Smooth muscle cell of trachea (primary cell): Measurements from ENCODE around the gene S100A12. TPM values are rescaled to one million over a fixed set of nuclear protein-coding genes. Genes with fewer than 3 reads are reported as not detected.

Source experiments
- total RNA-seq: library from RNA; depleted of rRNA; stranded (reverse); fragments of >200 nt; gene quantifications from 2 replicates; pipeline ENCODE4 v1.2.1, GENCODE V29; 2014

Gene S100A12
- not detected in 2 replicates for total RNA-seq

DNA sequence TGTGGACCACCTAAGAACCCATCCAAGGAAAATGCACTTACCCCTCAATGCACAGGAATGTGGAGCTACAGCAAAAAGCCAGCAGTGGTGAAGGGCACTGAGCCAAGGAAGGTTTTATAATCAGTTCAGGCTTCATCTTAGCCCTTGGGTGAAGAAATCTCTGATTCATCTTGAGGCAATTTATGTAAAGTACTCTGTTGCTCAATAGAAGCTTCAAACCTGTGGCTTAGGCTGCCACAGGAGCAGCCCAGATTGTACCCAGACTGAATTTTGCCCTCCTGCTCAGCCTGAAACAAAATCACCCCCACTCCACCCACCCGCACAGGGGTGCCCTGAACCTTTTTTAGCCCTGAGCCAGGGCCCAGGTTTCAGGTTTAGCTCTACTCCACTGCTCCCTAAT is at the start of gene S100A12:
Gene S100A12 (minus strand): TSS at position 111 of the 400 bp plus-strand sequence. CDS start 1,029 bp downstream, outside the sequence.

DNA sequence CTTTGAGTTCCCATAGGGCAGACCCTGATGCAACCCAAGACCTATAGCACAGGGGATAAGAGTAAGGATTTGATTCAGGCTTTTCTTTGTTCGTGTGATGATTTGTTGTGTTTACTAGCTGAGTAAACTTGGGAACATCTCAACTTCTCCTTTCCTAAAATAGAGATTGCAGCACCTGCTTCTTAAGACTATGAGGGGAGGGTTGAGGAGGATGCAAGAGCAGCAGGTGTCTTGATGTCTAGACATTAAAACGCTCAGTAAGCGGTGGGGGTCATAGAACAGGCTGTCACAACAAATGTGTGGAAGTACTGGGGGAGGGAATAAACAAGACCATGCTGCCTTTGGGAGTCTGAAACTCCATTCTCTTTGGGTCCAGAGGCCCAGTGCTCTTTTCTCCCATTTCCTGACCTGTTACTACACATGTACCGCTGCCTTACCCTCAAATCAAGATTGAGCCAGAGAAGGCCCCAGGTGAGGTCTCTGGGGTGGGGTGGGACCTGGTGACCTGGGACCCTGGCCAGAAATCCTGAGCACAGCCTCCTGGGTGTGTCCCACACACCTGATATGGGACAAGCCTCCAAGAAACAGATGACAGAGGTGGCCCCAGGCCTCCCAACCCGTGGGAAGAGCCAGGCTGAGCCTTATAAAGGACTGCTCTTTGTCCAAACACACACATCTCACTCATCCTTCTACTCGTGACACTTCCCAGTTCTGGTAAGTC is 40.6 kb upstream of the S100A12 start, which contains the start of gene S100A7A:
Gene S100A7A (plus strand): TSS at position 671 of the 721 bp plus-strand sequence. CDS start 1,563 bp downstream, outside the sequence.

DNA sequence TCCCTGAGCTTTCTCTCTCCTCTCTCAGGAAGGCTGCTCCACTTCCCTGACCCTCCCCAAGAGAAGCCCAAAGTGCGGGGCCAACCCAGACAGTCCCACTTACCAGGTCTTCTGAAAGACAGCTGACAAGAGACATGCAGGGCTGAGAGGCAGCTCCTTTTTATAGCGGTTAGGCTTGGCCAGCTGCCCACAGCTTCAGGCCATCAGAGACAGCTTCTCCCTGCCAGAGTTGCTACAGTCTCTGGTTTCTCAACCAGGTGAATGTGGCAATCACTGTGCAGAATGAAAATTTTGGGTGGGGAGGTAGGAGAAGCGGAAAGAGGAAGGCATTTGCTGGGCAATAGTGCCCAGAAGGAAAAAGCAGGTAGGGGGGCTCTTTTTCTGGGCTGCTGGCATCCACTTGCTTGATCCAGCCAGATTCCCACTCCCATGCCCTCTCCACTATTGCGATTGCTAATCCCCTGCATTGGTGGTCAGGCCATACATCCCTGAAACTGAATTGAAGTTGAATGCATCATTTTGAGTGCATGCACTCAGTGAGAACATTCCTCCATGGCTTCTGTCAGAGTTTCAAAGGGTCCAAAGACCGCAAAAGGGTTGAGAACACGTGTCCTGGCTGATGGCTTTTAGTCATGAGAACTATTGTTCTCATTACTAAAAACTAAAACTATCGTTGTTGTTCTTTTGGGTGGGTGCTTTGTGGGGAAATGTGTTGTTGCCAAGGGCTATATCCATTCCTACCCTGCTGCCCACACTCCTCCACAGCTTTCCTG is 15.7 kb upstream of the S100A12 start, which contains the start of gene S100A8:
Gene S100A8 (minus strand): TSS at position 136 of the 773 bp plus-strand sequence. CDS start 538 bp downstream, outside the sequence.

DNA sequence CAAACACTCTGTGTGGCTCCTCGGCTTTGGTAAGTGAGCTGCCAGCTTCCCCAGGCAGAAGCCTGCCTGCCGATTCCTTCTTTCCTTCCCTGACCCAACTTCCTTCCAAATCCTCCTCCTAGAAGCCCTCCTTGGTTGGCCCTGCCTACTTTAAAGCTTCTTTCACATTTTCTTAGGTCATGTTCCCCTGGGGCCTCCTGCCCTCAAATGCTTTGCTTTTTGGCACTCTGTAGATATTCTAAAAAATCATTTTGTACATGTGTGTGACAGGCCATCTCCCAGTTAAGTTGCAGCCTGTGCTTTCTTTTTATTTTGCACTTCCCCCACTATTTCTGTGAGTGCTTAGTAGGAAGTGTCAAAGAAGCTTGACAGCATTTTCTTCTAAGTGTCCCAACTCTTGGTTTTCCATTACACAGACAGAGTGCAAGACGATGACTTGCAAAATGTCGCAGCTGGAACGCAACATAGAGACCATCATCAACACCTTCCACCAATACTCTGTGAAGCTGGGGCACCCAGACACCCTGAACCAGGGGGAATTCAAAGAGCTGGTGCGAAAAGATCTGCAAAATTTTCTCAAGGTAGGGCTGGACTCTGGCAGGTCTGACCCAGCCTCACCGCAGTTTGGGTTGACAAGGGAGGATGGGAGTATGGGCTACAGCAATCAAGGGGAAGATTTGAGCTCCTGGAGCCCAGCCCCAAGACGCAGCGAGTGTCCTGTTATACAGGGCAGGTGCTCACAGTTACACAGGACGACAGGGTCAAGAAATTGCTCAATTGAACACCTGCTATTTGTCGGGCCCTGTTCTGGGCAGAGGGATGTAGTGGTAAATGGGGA is 17.3 kb downstream of the S100A12 start, which contains the start of gene S100A9:
Gene S100A9 (plus strand): TSS at position 2 of the 838 bp plus-strand sequence. CDS start 430 bp downstream, at position 432.

DNA sequence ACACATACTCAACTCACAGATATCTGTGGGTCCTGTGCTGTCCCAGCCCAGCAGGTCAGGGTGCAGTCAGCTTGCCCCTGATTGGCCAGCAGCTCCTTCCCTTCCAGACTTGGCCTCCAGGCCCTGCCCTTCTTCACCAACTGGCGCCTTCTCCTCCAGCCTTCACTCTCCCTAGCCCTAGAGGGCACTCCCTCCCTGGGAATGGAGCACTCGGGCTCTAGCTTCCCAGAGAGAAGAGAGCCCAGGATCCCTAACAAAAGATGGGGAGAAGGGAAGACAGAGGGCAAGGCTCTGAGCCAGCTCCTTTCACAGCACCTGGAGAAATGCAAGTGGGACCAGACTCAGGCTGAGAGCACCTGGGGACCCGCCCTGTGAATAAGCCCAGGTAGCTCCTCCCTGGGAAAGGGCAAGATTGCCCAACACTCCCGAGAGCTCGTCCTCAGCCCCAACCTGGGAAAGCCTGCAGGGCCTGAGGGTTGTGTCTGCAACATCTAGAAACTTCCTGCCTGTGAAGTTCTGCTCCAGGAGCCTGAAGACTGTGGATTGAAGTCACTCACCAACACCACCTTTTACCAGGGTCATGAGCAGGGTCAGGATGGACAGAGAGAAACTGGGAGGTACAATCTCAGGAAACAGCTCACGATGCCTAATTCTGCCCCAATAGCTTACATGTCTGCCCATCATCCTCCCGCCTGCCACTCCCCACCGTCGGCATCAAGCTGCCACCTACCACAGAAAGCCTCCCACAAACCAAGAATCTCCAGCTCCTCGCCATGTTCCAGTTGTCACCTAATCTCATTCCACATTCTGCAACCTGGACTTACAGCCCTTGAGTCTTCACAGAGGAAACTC is 26.7 kb downstream of the S100A12 start, which contains the start of gene PGLYRP4:
Gene PGLYRP4 (minus strand): TSS at position 331 of the 852 bp plus-strand sequence. CDS start 909 bp downstream, outside the sequence.

Other genes starting within 250 kb of the S100A12 start
- not detected in 2 replicates for gene SPRR2G, start 224.7 kb downstream of the S100A12 start, total RNA-seq
- gene LELP1, start 172.2 kb downstream of the S100A12 start, total RNA-seq = not detected in 2 replicates
- not detected in 2 replicates for gene PRR9, start 158.0 kb downstream of the S100A12 start, total RNA-seq
- gene LORICRIN, start 115.9 kb downstream of the S100A12 start, total RNA-seq = not detected in 2 replicates
- gene PGLYRP3, start 62.7 kb downstream of the S100A12 start, total RNA-seq = not detected in 2 replicates
- gene PGLYRP4, start 26.8 kb downstream of the S100A12 start, total RNA-seq = not detected in 2 replicates
- not detected in 2 replicates for gene S100A9, start 17.8 kb downstream of the S100A12 start, total RNA-seq
- gene S100A8, start 15.5 kb upstream of the S100A12 start, total RNA-seq = not detected in 2 replicates
- not detected in 2 replicates for gene S100A7A, start 40.9 kb upstream of the S100A12 start, total RNA-seq
- gene S100A7, start 85.0 kb upstream of the S100A12 start, total RNA-seq = not detected in 2 replicates
- gene S100A6, start 160.4 kb upstream of the S100A12 start, total RNA-seq = 1,776 and 1,851 TPM in 2 replicates
- not detected in 2 replicates for gene S100A5, start 165.3 kb upstream of the S100A12 start, total RNA-seq
- 514 and 844 TPM in 2 replicates for gene S100A4, start 170.2 kb upstream of the S100A12 start, total RNA-seq
- gene S100A3, start 173.6 kb upstream of the S100A12 start, total RNA-seq = 2.8 and 8.6 TPM in 2 replicates
- 3.3 and 6.0 TPM in 2 replicates for gene S100A2, start 190.2 kb upstream of the S100A12 start, total RNA-seq
- 255 and 277 TPM in 2 replicates for gene S100A16, start 237.5 kb upstream of the S100A12 start, total RNA-seq
- 0.33 TPM in 1 of 2 replicates, not detected in the other for gene S100A14, start 240.7 kb upstream of the S100A12 start, total RNA-seq